NCI-H2196 (cell line): Measurements from ENCODE around the gene ZC3H8.

ENCODE experiments used
- DNase-seq: peaks from one replicate; lab custom pipeline; 2025; ENCODE audit not compliant: unreplicated experiment; lab: John Stamatoyannopoulos, UW

The ZC3H8 gene

DNA sequence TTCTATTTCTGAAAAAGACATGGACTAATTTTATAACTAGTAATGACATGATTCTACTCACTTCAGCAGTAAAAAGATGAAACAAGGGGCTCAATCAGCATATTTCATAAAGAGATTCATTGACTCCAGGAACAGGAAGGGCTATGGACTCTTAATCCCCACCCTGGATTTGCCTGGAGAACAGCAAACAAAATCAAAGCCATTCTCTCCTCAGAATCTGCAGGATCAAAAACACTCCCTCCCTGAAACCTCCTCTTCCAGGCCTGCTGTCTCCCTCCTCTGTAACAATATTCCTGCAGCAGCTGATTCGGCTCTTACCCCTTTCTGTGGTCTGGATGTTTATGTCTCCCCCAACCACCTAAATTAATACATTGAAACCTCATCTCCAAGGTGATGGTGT is 57.0 kb downstream of the ZC3H8 start:
- no peak for DNase-seq

GRCh38 chr2:112195950-112196349 is 58.9 kb downstream of the ZC3H8 start:
- DNase-seq, result no peak

GRCh38 chr2:112195167-112195766 is 59.6 kb downstream of the ZC3H8 start:
- DNase-seq, result no peak

DNA sequence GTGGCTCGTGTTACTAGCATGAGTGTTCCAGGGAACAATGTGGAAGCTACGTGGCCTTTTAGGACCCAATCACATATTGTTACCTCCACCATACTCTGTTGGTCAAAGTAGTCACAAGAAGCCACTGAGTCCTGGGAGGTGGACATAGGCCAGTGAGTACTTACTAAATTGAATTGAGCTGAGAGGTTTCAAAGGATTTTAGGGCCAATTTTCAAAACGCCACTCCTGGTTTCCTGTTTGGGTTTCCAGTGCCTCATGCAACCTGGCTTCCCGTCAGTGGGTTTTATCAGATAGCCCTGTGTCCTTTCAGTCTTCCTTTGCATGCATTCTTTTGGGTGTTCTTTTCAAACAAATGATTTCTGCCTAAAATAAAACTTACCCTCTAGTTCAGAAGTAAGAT is 60.4 kb downstream of the ZC3H8 start:
- DNase-seq, result no peak

GRCh38 chr2:112194028-112194427 is 60.8 kb downstream of the ZC3H8 start:
- no peak for DNase-seq

- no peak for DNase-seq
Observed at GRCh38 chr2:112189001-112189556, 65.8 kb downstream of the ZC3H8 start.

GRCh38 chr2:112187805-112188596 is 66.8 kb downstream of the ZC3H8 start:
- DNase-seq, result no peak

- DNase-seq, result no peak
Observed at GRCh38 chr2:112187046-112187715, 67.7 kb downstream of the ZC3H8 start.

DNA sequence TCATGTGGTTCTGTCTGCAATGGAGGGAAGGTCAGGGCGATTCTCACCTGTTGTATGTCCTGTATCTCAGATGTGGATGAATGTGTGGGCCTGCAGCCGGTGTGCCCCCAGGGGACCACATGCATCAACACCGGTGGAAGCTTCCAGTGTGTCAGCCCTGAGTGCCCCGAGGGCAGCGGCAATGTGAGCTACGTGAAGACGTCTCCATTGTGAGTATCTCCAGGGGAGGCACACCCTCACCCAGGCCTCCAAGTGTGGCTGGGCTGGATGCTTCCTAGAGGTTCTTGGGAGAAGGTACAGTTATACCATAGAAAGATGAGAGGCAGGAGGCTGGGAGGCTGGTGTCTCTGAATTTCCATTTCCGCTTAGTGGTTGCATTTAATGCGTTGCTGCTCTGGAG is 69.7 kb downstream of the ZC3H8 start:
- no peak for DNase-seq

GRCh38 chr2:112184121-112184520 is 70.7 kb downstream of the ZC3H8 start:
- DNase-seq, result no peak

DNA sequence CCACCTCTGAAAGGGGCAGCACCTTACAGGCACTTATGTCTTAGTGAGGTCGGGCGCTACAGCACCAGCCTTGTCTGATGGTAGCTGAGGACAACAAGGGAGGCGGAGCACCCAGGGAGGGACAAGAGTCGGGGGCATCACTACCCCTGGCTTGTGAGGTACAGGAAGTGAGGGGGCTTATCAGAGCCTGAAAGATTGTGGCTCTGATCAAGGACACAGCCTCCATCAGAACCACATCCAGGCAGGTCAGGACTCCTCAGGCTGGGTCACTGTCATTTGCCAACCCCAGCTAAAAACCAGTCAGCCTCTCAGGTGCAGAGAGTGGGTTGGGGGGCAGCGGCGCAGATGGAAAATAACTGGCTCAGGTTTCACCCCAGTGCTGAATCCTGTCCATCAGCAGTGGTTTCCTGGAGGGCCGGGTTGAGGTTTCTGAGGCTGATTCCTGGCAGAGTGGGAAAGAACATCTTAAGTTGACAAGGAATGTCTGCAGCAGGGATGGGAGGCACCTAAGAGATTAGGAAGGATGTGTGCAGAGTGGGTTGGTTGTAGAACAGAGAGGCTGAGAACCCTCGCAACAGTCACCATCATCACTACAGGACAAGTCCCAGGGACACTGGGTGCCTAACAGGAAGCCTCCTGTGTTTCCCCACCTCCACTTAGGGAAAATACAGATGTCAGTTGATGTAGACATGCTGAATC is 71.4 kb downstream of the ZC3H8 start:
- DNase-seq, result no peak

DNA sequence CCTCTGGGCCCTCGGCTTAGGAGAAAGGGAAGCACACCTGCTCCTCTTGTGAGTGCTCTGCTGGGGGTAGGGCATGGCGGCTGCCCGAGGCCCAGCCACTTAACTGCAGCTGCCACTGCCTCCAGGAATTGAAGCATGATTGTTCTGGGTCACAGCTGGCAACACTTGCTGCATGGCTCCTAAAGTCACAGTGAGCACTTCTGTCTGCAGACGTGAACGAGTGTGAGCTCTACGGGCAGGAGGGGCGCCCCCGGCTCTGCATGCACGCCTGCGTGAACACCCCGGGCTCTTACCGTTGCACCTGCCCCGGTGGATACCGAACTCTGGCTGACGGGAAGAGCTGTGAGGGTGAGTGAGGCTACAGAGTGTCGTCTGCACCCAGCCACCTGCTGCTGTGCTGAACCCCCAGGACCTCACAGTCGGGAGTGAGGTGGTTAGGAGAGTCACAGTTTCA is 72.2 kb downstream of the ZC3H8 start:
- DNase-seq, result peak; percentile 89

- DNase-seq, result peak; percentile 52
Observed at GRCh38 chr2:112181571-112182290, 73.1 kb downstream of the ZC3H8 start.

- DNase-seq, result no peak
Observed at GRCh38 chr2:112175958-112176573, 78.8 kb downstream of the ZC3H8 start.

GRCh38 chr2:112175333-112175732 is 79.5 kb downstream of the ZC3H8 start:
- no peak for DNase-seq

DNA sequence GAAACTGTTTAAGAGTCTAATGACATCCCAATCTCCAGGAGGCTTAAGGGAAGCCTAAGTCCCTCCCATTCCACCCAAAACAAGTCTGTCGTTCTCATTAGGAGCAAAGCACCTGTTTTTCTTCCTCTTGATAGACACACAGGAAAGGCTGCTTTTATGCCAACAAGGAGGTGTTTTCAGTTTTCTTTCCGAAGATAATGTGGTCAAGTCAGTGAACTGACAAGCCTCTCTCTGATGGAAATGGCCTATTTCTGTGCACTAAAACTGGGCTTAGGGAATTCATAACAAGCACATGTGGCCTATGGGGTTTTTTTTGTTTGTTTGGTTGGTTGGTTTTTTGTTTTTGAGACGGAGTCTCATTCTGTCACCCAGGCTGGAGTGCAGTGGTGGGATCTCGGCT is 80.5 kb downstream of the ZC3H8 start:
- DNase-seq, result no peak

- DNase-seq, result no peak
Observed at GRCh38 chr2:112173646-112174319, 81.1 kb downstream of the ZC3H8 start.

GRCh38 chr2:112170495-112170894 is 84.3 kb downstream of the ZC3H8 start:
- DNase-seq, result no peak

- DNase-seq, result no peak
Observed at GRCh38 chr2:112168422-112169124, 86.3 kb downstream of the ZC3H8 start.
